ENCODE measurements around the gene TNNT2. TPM values are rescaled to one million over a fixed set of nuclear protein-coding genes. Genes with fewer than 3 reads are reported as not detected.

Gene TNNT2
- total and polyA plus RNA-seq, 4 donors: 0.17 to 0.28 (median 0.25) TPM; not detected in 1

GRCh38 chr1:201358596-201358995 lies 18.9 kb downstream of the TNNT2 start (continued):
- TF ChIP-seq, protein P1, sequence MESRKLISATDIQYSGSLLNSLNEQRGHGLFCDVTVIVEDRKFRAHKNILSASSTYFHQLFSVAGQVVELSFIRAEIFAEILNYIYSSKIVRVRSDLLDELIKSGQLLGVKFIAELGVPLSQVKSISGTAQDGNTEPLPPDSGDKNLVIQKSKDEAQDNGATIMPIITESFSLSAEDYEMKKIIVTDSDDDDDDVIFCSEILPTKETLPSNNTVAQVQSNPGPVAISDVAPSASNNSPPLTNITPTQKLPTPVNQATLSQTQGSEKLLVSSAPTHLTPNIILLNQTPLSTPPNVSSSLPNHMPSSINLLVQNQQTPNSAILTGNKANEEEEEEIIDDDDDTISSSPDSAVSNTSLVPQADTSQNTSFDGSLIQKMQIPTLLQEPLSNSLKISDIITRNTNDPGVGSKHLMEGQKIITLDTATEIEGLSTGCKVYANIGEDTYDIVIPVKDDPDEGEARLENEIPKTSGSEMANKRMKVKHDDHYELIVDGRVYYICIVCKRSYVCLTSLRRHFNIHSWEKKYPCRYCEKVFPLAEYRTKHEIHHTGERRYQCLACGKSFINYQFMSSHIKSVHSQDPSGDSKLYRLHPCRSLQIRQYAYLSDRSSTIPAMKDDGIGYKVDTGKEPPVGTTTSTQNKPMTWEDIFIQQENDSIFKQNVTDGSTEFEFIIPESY (IDR thresholded peaks at IDR 0.05): no peak

DNA sequence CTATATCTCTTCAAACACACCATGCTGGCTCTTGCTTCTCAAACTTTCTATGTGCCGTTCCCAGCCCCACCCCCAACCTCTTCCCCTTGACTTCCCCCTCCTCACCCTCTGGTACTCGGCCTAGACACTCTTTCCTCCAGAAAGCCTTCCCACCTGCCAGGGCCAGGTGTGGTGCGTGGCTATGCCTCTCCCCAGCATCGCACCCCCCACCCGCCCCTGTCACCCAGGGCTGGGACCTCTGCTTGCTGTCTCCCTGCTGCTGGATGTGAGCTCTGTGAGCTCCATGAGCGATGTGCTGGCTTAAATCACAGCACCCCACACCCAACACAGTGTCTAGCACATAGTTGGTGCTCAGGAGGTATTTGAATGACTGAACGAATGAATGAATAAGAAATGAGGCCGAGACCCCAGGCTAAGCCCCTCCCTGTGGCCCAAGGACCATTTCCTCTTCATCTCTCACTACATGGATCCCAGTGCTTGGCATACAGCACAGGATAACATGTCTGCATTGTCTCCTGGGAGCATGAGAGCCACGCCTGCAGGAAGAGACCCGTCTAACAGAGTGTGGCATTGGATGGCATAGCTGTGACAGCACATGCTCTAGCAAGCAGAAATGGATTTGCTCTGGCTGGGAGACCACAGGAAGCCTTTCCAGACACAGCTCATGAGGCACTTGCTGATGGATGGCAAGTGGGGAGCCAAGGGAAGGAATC lies 19.7 kb downstream of the TNNT2 start:
- no peaks in the 10 kb centered on the region for H3K4me1 ChIP-seq (ENCODE audit: control insufficient read depth in 4 of 4, insufficient read depth in 4 of 4, low read length in 3 of 4)
- no peaks in the 10 kb centered on the region for H3K9me3 ChIP-seq (ENCODE audit: control insufficient read depth in 4 of 4, low read length in 3 of 4)
- peaks cover 0 to 2% (median 0%) of the 10 kb centered on the region in 4 donors for H3K27me3 ChIP-seq (ENCODE audit: control insufficient read depth in 4 of 4, insufficient read depth in 4 of 4, low read length in 3 of 4)
- WGBS: 81% methylated on average over 10 of the region's 10 CpGs
- H3K27ac ChIP-seq (ENCODE audit: low read depth in 1 of 2, low read length in 2 of 2): no peak overlapping the region
- DNase-seq (ENCODE audit: low spot score): no peak
- no peak for TF ChIP-seq FOXA1 (IDR thresholded peaks at IDR 0.05)
- no peak for TF ChIP-seq NR2F2 (IDR thresholded peaks at IDR 0.05)
- no peak for TF ChIP-seq EGR1 (IDR thresholded peaks at IDR 0.05; ENCODE audit: low read depth in 2 of 2)
- TF ChIP-seq SP1 (IDR thresholded peaks at IDR 0.05): no peak
- no peak for TF ChIP-seq JUND (IDR thresholded peaks at IDR 0.05)
- no peak for TF ChIP-seq YY1 (IDR thresholded peaks at IDR 0.05)
- TF ChIP-seq CTCF (IDR thresholded peaks at IDR 0.05; ENCODE audit: low read depth, low read length, missing input control): no peak
- TF ChIP-seq, protein P1 (IDR thresholded peaks at IDR 0.05): no peak
- TF ChIP-seq, protein P2, sequence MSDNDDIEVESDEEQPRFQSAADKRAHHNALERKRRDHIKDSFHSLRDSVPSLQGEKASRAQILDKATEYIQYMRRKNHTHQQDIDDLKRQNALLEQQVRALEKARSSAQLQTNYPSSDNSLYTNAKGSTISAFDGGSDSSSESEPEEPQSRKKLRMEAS (IDR thresholded peaks at IDR 0.05): no peak
- no peak for TF ChIP-seq TAF1 (conservative IDR thresholded peaks at IDR 0.05)
- TF ChIP-seq RAD21 (IDR thresholded peaks at IDR 0.05): no peak
- no peak for TF ChIP-seq HNF4A (conservative IDR thresholded peaks at IDR 0.05)
- TF ChIP-seq REST (IDR thresholded peaks at IDR 0.05): no peak
- no peak overlapping the region for H3K9ac ChIP-seq (ENCODE audit: low read depth in 1 of 2, low read length in 2 of 2)
- H3K4me3 ChIP-seq (ENCODE audit: low read depth in 1 of 3, low read length in 3 of 3): no peak overlapping the region
- no peaks in the 10 kb centered on the region for H3K36me3 ChIP-seq (ENCODE audit: control insufficient read depth in 4 of 4, insufficient read depth in 3 of 4, low read depth in 1 of 4, low read length in 3 of 4)
